Esophagus muscularis mucosa (tissue), 4 donors: ENCODE results near the gene TGFBRAP1. TPM values are rescaled to one million over a fixed set of nuclear protein-coding genes. Genes with fewer than 3 reads are reported as not detected.

Experiments
- DNase-seq: peaks from one replicate; pipeline ENCODE4 v3.0.0-alpha.2; 2017; ENCODE audit errors: extremely low spot score
- H3K27ac ChIP-seq, 4 donors: fragments of 200-600 bp; sonication (generic); replicated peaks in 1 of 4; 1 replicate in 3 of 4; 2 replicates in 1 of 4; pipeline ENCODE4 v1.5.1; 2016 to 2019; ENCODE audit warnings: mild to moderate bottlenecking in 1 of 4
- H3K27me3 ChIP-seq, 4 donors: fragments of 200-600 bp; sonication (generic); one replicate each; pipeline versions ENCODE4 v1.5.1 to v1.6.0; 2016 to 2019
- H3K36me3 ChIP-seq, 4 donors: fragments of 200-600 bp; sonication (generic); one replicate each; pipeline ENCODE4 v1.5.1; 2016 to 2019
- H3K4me1 ChIP-seq, 4 donors: fragments of 200-600 bp; sonication (generic); one replicate each; pipeline ENCODE4 v1.5.1; 2016 to 2019
- H3K4me3 ChIP-seq, 4 donors: fragments of 200-600 bp; sonication (generic); 1 replicate in 2 of 4; 2 replicates in 2 of 4; pipeline ENCODE4 v1.5.1; 2016 to 2019; ENCODE audit warnings: mild to moderate bottlenecking in 4 of 4, moderate library complexity in 1 of 4
- H3K9me3 ChIP-seq, 4 donors: fragments of 200-600 bp; sonication (generic); 1 replicate in 3 of 4; 2 replicates in 1 of 4; pipeline ENCODE4 v1.5.1; 2016 to 2019
- CTCF ChIP-seq, 3 experiments: fragments of 200-600 bp in 2 of 3; fragments of 450-650 bp in 1 of 3; sonication (generic) in 2 of 3; IDR thresholded peaks; one replicate each; pipeline ENCODE4 v1.5.1; 2017 to 2019; ENCODE audit warnings: antibody characterized with exemption in 3 of 3, mild to moderate bottlenecking in 2 of 3, moderate library complexity in 1 of 3
- EP300 ChIP-seq: sonication (generic); formaldehyde crosslinking; IDR thresholded peaks from one replicate; pipeline ENCODE4 v1.6.1; 2017; ENCODE audit warnings: antibody characterized with exemption
- POLR2A ChIP-seq: fragments of 450-650 bp; IDR thresholded peaks from one replicate; pipeline ENCODE4 v1.6.1; 2017; ENCODE audit warnings: antibody characterized with exemption, moderate library complexity, mild to moderate bottlenecking, low read depth
- POLR2AphosphoS5 ChIP-seq, 2 donors: sonication (generic); formaldehyde crosslinking; IDR thresholded peaks; one replicate each; pipeline ENCODE4 v1.6.1; 2017; ENCODE audit warnings: antibody characterized with exemption in 2 of 2
- WGBS: methylation state at CpG from one replicate; pipeline ENCODE4 v1.1.5; 2018; 5-methylcytosine and 5-hydroxymethylcytosine counted together
- intact Hi-C: fragments of 100-400 bp; cut with DNase I; formaldehyde crosslinking; loops from one replicate; pipeline ENCODE4 v1.15.1; 2023
- total RNA-seq, 4 donors: library from RNA; depleted of rRNA; stranded (reverse); fragments of >200 nt; gene quantifications; one replicate each; pipeline versions ENCODE4 v1.1.0 to v1.2.1, GENCODE V29; 2016

The TGFBRAP1 gene
- total RNA-seq, 4 donors from 2014 or later: 20.8 to 34.4 (median 27.9) TPM

- Histone ChIP-seq H3K4me3 (no peak overlapping the region), H3K4me1 (peaks cover 0 to 10% (median 7%) of the 10 kb centered on the region in 4 donors), H3K9me3 (no peaks in the 10 kb centered on the region), H3K27me3 (no peaks in the 10 kb centered on the region), H3K36me3 (no peaks in the 10 kb centered on the region), H3K27ac (no peak overlapping the region)
- 84% methylated on average over 4 of the region's 4 CpGs for WGBS
- intact Hi-C loops: no loop called here
- no peak for TF ChIP-seq CTCF (IDR thresholded peaks at IDR 0.05)
- no peak for TF ChIP-seq EP300
- no peak for TF ChIP-seq POLR2A
- TF ChIP-seq POLR2AphosphoS5 (IDR thresholded peaks at IDR 0.05): no peak
- no peak for DNase-seq
Observed at GRCh38 chr2:105249891-105250290, 79.6 kb downstream of the TGFBRAP1 start.

- no peak for DNase-seq
- Histone ChIP-seq H3K27ac (no peak overlapping the region), H3K4me1 (peaks cover 0 to 10% (median 7%) of the 10 kb centered on the region in 4 donors), H3K9me3 (no peaks in the 10 kb centered on the region), H3K27me3 (no peaks in the 10 kb centered on the region), H3K36me3 (no peaks in the 10 kb centered on the region), H3K4me3 (no peak overlapping the region)
- intact Hi-C loops: no loop called here
- TF ChIP-seq CTCF (IDR thresholded peaks at IDR 0.05) (no peak), POLR2A (no peak), POLR2AphosphoS5 (IDR thresholded peaks at IDR 0.05) (no peak), EP300 (no peak)
- 54% methylated on average over 5 of the region's 5 CpGs for WGBS
Observed at GRCh38 chr2:105249181-105249580, 80.4 kb downstream of the TGFBRAP1 start.

- Histone ChIP-seq H3K27ac (no peak overlapping the region), H3K36me3 (no peaks in the 10 kb centered on the region), H3K9me3 (no peaks in the 10 kb centered on the region), H3K4me3 (no peak overlapping the region), H3K4me1 (peaks cover 0 to 10% (median 7%) of the 10 kb centered on the region in 4 donors), H3K27me3 (no peaks in the 10 kb centered on the region)
- intact Hi-C loops: no loop called here
- no peak for DNase-seq
- TF ChIP-seq POLR2A (no peak), POLR2AphosphoS5 (IDR thresholded peaks at IDR 0.05) (no peak), CTCF (IDR thresholded peaks at IDR 0.05) (no peak), EP300 (no peak)
- WGBS: 76% methylated on average over 4 of the region's 4 CpGs
Observed at GRCh38 chr2:105248316-105249070, 81.0 kb downstream of the TGFBRAP1 start.

- DNase-seq: no peak
- Histone ChIP-seq H3K27ac (no peak overlapping the region), H3K27me3 (no peaks in the 10 kb centered on the region), H3K4me1 (peaks cover 0 to 3% (median 3%) of the 10 kb centered on the region in 4 donors), H3K4me3 (no peak overlapping the region), H3K9me3 (no peaks in the 10 kb centered on the region), H3K36me3 (no peaks in the 10 kb centered on the region)
- 64% methylated on average over 3 of the region's 3 CpGs for WGBS
- intact Hi-C loops: no loop called here
- TF ChIP-seq POLR2AphosphoS5 (IDR thresholded peaks at IDR 0.05): no peak
- TF ChIP-seq EP300: no peak
Observed at GRCh38 chr2:105244451-105244850, 85.1 kb downstream of the TGFBRAP1 start.

- no peak overlapping the region for H3K27ac ChIP-seq
- H3K9me3 ChIP-seq: no peaks in the 10 kb centered on the region
- no peak for DNase-seq
- intact Hi-C loops: no loop called here
- TF ChIP-seq POLR2A (no peak), CTCF (IDR thresholded peaks at IDR 0.05) (no peak), EP300 (no peak), POLR2AphosphoS5 (IDR thresholded peaks at IDR 0.05) (no peak)
- H3K36me3 ChIP-seq: no peaks in the 10 kb centered on the region
- 79% methylated on average over 4 of the region's 5 CpGs for WGBS
- H3K4me1 ChIP-seq: no peaks in the 10 kb centered on the region
- no peak overlapping the region for H3K4me3 ChIP-seq
- H3K27me3 ChIP-seq: no peaks in the 10 kb centered on the region
Observed at GRCh38 chr2:105243961-105244360, 85.6 kb downstream of the TGFBRAP1 start.
